Measurements from ENCODE around the gene PTPN14. TPM values are rescaled to one million over a fixed set of nuclear protein-coding genes. Genes with fewer than 3 reads are reported as not detected.
A peak's percentile ranks its signal among the peaks of the same experiment; 100 is the strongest.

PTPN14 gene
- total and polyA plus RNA-seq, 2 experiments from 2014 or later, result 18.7 to 70.2 TPM

DNA sequence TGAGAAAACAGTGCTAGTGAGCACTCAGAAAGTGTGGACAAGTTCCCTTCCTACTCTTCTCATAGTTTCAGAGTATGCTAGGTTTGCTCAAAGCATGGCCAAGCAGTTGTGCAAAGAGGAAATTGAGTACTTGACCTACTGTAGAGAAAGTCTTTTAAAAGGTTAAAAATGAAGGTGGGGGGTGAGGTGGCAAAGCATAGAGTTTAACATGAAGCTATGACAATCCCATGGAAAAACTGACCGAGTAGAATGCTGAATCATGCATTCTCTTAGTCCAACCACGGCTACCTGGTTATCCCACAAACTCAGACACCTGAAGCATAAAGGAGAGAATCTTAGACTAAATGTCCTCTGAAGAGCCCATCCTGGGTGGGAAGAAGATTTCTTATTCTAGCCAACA, 79.9 kb downstream of the PTPN14 start:
- Mint-ChIP-seq H3K36me3 (ENCODE audit: low read depth) (no peaks in the 10 kb centered on the region; the same call in 2 of the 3 replicates), H3K27ac (no peak overlapping the region), H3K4me1 (peaks cover 53% of the 10 kb centered on the region), H3K9me3 (no peaks in the 10 kb centered on the region; the same call in 2 of the 3 replicates), H3K27me3 (ENCODE audit: insufficient read depth, low read depth, poor library complexity) (peaks cover 3% of the 10 kb centered on the region), H3K4me3 (no peak overlapping the region)
- no peaks in the 10 kb centered on the region for H3F3A ChIP-seq (replicated peaks; ENCODE audit: low read depth)
- H2AFZ ChIP-seq, result no peak overlapping the region
- peaks cover 96% of the 10 kb centered on the region for H3K79me2 ChIP-seq (replicated peaks; ENCODE audit: insufficient read depth)
- H3K36me3 ChIP-seq (ENCODE audit: insufficient read depth), result no peaks in the 10 kb centered on the region
- H4K20me1 ChIP-seq (replicated peaks; ENCODE audit: insufficient read depth), result peaks cover 6% of the 10 kb centered on the region
- H3K9me2 ChIP-seq (ENCODE audit: insufficient read depth), result no peaks in the 10 kb centered on the region
- H3K27me3 ChIP-seq (ENCODE audit: insufficient read depth), result no peaks in the 10 kb centered on the region
- ATAC-seq (no peak), DNase-seq (ENCODE audit: low spot score) (no peak)
- H3K4me1 ChIP-seq (ENCODE audit: insufficient read depth), result peaks cover 67% of the 10 kb centered on the region
- H3K4me2 ChIP-seq, result no peak overlapping the region
- H3K27ac ChIP-seq (ENCODE audit: low read depth), result peak overlapping the region; percentile 46
- H3K4me3 ChIP-seq, result no peak overlapping the region
- TF ChIP-seq STAT1 (IDR thresholded peaks at IDR 0.05; ENCODE audit: unreplicated experiment), result no peak
- TF ChIP-seq ZNF462 (CRISPR knock-in tag; IDR thresholded peaks at IDR 0.05), result no peak
- no peak for TF ChIP-seq JUNB (IDR thresholded peaks at IDR 0.05; ENCODE audit: unreplicated experiment)
- TF ChIP-seq POLR2AphosphoS5 (IDR thresholded peaks at IDR 0.05; ENCODE audit: low read depth), result no peak
- TF ChIP-seq, protein P1, sequence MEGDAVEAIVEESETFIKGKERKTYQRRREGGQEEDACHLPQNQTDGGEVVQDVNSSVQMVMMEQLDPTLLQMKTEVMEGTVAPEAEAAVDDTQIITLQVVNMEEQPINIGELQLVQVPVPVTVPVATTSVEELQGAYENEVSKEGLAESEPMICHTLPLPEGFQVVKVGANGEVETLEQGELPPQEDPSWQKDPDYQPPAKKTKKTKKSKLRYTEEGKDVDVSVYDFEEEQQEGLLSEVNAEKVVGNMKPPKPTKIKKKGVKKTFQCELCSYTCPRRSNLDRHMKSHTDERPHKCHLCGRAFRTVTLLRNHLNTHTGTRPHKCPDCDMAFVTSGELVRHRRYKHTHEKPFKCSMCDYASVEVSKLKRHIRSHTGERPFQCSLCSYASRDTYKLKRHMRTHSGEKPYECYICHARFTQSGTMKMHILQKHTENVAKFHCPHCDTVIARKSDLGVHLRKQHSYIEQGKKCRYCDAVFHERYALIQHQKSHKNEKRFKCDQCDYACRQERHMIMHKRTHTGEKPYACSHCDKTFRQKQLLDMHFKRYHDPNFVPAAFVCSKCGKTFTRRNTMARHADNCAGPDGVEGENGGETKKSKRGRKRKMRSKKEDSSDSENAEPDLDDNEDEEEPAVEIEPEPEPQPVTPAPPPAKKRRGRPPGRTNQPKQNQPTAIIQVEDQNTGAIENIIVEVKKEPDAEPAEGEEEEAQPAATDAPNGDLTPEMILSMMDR (conservative IDR thresholded peaks at IDR 0.05; ENCODE audit: low read depth in 2 of 2), result no peak
- no peak for TF ChIP-seq EZH2 (IDR thresholded peaks at IDR 0.05; ENCODE audit: low read depth, unreplicated experiment)
- no peak for TF ChIP-seq ETS1 (IDR thresholded peaks at IDR 0.05)
- no peak for TF ChIP-seq EZH2phosphoT487 (IDR thresholded peaks at IDR 0.05; ENCODE audit: unreplicated experiment)
- no peak for TF ChIP-seq ZNF331 (CRISPR knock-in tag; IDR thresholded peaks at IDR 0.05; ENCODE audit: low read depth)
- no peak for TF ChIP-seq NANOG (IDR thresholded peaks at IDR 0.05; ENCODE audit: borderline replicate concordance)
- no peak for TF ChIP-seq CREB1 (CRISPR knock-in tag; IDR thresholded peaks at IDR 0.05; ENCODE audit: low read depth)
- TF ChIP-seq REST (IDR thresholded peaks at IDR 0.05; ENCODE audit: unreplicated experiment), result no peak
- TF ChIP-seq ZNF114 (CRISPR knock-in tag; IDR thresholded peaks at IDR 0.05), result no peak

All from GM23338 (cell line).